GM18499 (cell line): ENCODE measurements around the gene FOLR1.

Experiments
- ATAC-seq: cut with Tn5 transposase; IDR thresholded peaks from one replicate; pipeline ENCODE4 v1.9.1; 2021; ENCODE audit warnings: moderate number of reproducible peaks; ENCODE audit not compliant: insufficient read depth, unreplicated experiment

FOLR1 gene

GRCh38 chr11:72233773-72234513 lies 42.0 kb downstream of the FOLR1 start:
- ATAC-seq: no peak

- ATAC-seq: no peak
Measured at GRCh38 chr11:72234514-72234830, 42.5 kb downstream of the FOLR1 start.

GRCh38 chr11:72234920-72235319 lies 43.0 kb downstream of the FOLR1 start:
- ATAC-seq: no peak

- no peak for ATAC-seq
Measured at GRCh38 chr11:72235351-72236057, 43.6 kb downstream of the FOLR1 start.

GRCh38 chr11:72236083-72236697 lies 44.2 kb downstream of the FOLR1 start:
- ATAC-seq: no peak

GRCh38 chr11:72236774-72237111 lies 44.8 kb downstream of the FOLR1 start:
- no peak for ATAC-seq

- no peak for ATAC-seq
Measured at GRCh38 chr11:72237112-72237931, 45.4 kb downstream of the FOLR1 start.

GRCh38 chr11:72238040-72238450 lies 46.1 kb downstream of the FOLR1 start:
- no peak for ATAC-seq

- ATAC-seq: no peak
Measured at GRCh38 chr11:72238492-72239312, 46.8 kb downstream of the FOLR1 start.

- ATAC-seq: no peak
Measured at GRCh38 chr11:72239313-72239848, 47.4 kb downstream of the FOLR1 start.

GRCh38 chr11:72239849-72240460 lies 48.0 kb downstream of the FOLR1 start:
- no peak for ATAC-seq

- ATAC-seq: no peak
Measured at GRCh38 chr11:72240461-72241290, 48.7 kb downstream of the FOLR1 start.

- ATAC-seq: no peak
Measured at GRCh38 chr11:72241291-72241781, 49.4 kb downstream of the FOLR1 start.

GRCh38 chr11:72242141-72242540 lies 50.2 kb downstream of the FOLR1 start:
- no peak for ATAC-seq

- ATAC-seq: no peak
Measured at GRCh38 chr11:72243173-72244059, 51.5 kb downstream of the FOLR1 start.

GRCh38 chr11:72244060-72244360 lies 52.1 kb downstream of the FOLR1 start, which contains the start of gene PHOX2A:
Gene PHOX2A (minus strand): TSS chr11:72244176. CDS start chr11:72244004, 172 bp downstream.
- ATAC-seq: no peak
